ENCODE results near the gene CFAP92. TPM values are rescaled to one million over a fixed set of nuclear protein-coding genes. Genes with fewer than 3 reads are reported as not detected.
"Not testable (repeated sequence)": the region's sequence is repeated elsewhere in the genome, so short reads cannot be mapped to it uniquely, and the experiment has no call there.

CFAP92 gene
- total RNA-seq, 1 experiment from 2014 or later = 0.16 TPM

DNA sequence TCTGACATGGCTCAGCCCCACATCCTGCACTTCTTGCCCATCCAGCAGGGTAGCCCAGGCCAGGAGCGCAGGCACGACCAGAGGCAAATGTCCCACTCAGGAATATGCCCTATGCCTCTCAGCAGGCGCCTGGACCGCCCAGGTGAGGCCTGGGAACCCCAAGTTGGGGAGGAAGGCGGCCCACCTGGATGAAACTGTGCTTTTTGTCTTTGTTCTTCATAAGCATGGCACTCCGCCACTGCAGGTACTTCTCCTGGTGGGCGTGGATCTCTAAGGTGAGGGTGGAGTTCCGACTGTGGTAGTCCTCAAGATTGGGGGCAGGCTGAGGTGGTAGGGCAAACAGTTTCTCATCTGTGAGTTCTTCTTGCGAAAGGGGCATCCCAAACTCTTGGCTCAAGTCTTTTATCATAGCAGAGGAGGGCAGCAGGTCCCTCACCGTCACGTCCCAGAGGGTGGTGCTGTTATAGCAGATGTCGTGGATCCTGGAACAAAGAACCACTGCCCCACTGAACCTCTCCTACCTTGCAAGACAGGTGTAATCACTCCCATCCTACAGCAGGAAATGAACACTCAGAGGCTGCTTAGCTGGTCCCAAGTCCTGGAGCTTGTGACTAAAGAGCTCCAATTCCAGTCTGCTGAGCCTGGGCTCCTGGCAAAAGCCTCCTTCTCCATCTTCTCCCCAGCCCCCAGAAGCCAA is 61.2 kb downstream of the CFAP92 start:
- in situ Hi-C loops (cut with HindIII; ENCODE audit: low pct_unique_long_range_greater_than_20kb, low sequenced_read_pairs) = no loop called here
- DNase-seq (ENCODE audit: low read depth, low spot score) = no peak

DNA sequence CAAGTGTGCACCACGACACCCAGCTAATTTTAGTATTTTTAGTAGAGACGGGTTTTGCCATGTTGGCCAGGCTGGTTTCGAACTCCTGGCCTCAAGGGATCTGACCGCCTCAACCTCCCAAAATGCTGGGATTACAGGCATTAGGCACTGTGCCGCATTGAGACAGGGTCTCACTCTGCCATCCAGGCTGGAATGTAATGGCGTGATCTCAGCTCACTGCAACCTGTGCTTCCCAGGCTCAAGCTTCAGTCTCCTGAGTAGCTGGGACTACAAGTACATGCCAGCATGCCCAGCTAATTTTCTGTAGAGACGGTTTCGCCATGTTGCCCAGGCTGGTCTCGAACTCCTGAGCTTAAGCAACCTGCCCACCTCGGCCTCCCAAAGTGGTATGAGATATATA is 62.8 kb downstream of the CFAP92 start:
- DNase-seq (ENCODE audit: low read depth, low spot score) = no peak
- in situ Hi-C loops (cut with HindIII; ENCODE audit: low pct_unique_long_range_greater_than_20kb, low sequenced_read_pairs) = no loop called here

DNA sequence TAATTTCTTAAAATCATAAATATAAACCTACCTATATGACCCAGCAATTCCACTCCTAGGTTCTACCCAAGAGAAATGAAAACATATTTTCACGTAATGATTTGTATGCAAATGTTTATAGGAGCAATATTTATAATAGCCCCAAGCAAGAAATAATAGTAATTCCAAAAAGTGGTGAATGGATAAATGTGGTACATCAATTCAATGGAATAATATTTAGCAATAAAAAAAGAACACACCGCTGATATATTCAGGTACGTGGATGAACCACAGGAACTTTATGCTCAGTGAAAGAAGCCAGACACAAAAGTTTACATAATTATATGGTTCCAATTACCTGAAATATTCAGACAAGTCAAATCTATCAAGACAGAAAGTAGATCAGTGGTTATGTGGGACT is 64.5 kb downstream of the CFAP92 start:
- in situ Hi-C loops (cut with HindIII; ENCODE audit: low pct_unique_long_range_greater_than_20kb, low sequenced_read_pairs) = no loop called here

DNA sequence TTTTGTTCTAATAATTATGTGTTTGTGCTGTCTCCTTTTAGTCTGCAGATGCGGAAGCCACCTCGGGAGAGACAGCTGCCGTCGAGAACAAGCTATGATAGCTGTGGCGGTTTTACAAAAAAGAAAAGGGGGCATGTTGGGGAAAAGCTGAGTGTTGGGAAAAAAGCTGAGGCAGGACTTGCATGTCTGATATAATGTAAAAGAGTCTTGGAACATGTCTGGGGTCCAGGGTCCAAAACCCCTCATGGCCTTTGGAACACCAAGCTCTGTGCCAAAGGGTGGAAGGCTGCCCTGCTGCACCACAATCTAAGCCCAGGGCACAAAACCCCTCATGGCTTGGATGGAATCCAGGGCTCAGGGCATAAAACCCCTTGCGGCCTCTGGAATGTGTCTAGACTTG is 69.9 kb downstream of the CFAP92 start:
- DNase-seq (ENCODE audit: low read depth, low spot score); in situ Hi-C loops (cut with HindIII; ENCODE audit: low pct_unique_long_range_greater_than_20kb, low sequenced_read_pairs): not testable (repeated sequence)

More for the DNA sequence above, 64.5 kb downstream of the CFAP92 start:
- no peak for DNase-seq (ENCODE audit: low read depth, low spot score)

DNA sequence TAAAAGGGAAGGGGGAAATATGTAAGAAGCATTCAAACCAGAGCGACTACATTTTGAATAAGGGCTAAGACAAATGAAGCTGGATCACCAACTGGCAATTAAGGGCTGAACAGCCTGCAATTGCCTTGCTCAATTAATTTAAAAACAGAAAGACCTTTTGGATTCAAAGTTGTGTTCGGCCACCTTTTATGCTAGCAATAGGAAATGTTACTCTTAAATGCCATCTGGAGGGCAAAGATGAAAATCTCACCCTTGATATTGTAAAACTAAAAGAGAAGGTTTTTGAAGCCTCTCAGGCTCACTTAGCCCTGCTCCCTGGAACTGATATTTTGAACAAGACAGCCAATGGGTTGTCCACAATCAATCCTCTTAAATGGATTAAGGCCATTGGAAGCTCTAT is 70.3 kb downstream of the CFAP92 start:
- no peak for DNase-seq (ENCODE audit: low read depth, low spot score)

DNA sequence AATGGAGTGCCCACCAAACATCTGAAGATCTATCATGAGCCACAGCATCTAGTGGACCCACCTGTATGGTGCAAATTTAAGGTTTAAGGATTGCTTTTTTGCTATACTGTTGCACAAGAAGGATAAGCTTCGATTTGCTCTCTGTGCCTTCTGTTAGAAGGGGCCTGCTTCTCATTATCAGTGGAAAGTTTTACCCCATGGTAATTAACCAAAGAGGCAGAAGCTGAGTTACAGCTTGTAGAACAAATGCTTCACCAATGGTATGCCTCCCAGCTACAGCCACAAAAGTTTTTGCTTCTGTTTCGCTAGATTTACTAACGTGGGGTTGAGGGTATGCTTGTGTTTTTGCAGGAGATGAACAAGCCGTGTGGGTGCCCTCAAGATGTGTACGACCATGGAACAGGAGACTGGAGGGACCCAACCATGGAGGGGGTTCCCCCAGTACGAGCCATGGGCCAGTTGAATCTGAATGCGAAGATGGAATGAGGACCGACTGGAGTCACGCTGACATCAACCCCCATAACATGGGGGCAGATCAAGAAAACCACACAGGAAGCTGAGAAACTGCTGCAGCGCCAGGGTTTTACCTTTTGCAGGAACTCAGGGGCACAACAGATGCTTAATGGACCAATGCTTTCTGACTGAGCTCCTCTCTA is 70.9 kb downstream of the CFAP92 start:
- in situ Hi-C loops (cut with HindIII; ENCODE audit: low pct_unique_long_range_greater_than_20kb, low sequenced_read_pairs) = no loop called here

More for the DNA sequence above, 70.3 kb downstream of the CFAP92 start:
- in situ Hi-C loops (cut with HindIII; ENCODE audit: low pct_unique_long_range_greater_than_20kb, low sequenced_read_pairs) = no loop called here

DNA sequence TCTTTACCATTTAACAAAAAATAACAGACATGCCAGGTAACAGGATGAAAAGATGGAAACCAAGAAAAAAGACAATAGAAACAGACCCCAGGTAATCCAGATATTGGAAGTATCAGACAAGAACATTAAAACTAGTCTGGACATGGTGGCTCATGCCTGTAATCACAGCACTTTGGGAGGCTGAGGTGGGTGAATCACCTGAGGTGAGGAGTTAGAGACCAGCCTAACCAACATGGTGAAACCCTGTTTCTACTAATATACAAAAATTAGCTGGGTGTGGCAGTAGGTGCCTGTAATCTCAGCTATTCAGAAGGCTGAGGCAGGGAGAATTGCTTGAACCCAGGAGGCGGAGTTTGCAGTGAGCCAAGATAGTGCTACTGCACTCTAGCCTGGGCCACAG is 73.9 kb downstream of the CFAP92 start:
- in situ Hi-C loops (cut with HindIII; ENCODE audit: low pct_unique_long_range_greater_than_20kb, low sequenced_read_pairs) = no loop called here
- no peak for DNase-seq (ENCODE audit: low read depth, low spot score)

More for the DNA sequence above, 70.9 kb downstream of the CFAP92 start:
- DNase-seq (ENCODE audit: low read depth, low spot score) = no peak

DNA sequence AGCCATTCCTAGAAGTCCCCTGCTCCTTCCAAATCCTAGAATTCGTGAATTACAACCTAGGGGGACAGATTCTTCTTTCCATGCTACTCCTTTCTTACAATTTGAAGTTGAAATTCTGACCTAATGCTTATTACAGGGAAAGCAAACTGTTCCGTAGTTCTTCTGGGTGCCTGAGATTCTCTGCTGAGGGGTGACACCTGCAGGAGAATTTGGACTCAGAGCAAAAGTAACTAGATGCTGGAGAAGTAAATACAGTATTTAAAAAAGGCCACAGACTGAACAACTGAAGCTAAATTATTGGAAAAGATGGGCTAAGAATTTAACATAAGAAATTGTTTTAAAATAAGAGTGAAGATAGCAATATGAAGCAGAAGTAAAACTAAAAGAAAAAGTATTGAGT is 76.6 kb downstream of the CFAP92 start:
- no peak for DNase-seq (ENCODE audit: low read depth, low spot score)
- in situ Hi-C loops (cut with HindIII; ENCODE audit: low pct_unique_long_range_greater_than_20kb, low sequenced_read_pairs) = no loop called here

DNA sequence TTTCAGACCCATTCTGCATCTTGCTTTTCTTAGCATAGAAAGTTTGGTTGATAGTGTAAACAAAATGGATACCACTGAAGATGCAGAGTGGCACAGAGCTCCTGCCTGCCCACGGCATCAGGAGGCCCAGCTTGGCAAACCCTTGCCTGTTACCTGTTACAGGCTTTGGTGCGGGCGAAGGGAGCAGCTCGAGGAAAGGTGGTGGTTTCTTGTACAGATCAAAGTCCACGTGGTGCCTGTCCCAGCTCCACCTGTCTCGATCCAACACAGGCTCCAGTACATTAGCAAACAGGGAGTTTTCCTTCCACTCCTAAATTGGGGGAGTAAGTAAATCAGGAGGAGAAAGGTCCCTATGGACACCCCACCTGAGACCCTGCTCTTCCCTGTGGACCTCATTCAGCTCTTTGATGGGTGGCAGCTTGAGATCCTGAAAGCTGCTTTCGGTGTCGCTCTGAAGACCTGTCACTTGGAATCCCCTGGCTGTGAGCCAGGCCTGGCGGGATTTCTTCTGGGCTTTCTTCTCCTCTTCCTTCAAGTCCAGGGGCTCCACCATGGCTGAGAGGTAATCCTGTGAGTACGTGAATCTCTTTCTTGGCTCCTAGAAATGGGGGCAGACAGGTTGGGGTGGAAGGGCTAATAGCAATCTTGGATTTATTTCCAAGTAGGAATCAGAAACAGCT is 78.8 kb downstream of the CFAP92 start:
- no peak for DNase-seq (ENCODE audit: low read depth, low spot score)
- in situ Hi-C loops (cut with HindIII; ENCODE audit: low pct_unique_long_range_greater_than_20kb, low sequenced_read_pairs) = no loop called here

DNA sequence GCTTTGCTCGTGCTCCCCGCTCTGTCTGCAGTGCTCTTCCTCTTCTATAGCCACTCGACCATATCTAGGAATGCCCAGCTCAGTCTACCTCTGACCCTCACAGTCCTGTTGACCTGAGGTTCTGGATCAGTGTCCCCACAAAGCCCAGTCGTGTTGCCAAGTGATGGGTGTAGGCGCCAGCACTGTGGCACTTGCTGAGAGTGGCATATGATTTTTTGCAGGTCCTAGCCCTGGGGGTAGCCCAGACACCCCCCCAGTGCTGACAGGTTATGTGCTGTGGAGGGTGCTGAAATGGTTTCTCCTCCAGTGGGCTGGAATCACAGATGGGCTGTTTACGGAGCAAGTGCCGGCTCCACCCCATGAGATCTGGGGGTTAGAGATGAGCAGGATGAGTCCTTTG is 82.0 kb downstream of the CFAP92 start:
- in situ Hi-C loops (cut with HindIII; ENCODE audit: low pct_unique_long_range_greater_than_20kb, low sequenced_read_pairs) = no loop called here
- DNase-seq (ENCODE audit: low read depth, low spot score) = no peak

DNA sequence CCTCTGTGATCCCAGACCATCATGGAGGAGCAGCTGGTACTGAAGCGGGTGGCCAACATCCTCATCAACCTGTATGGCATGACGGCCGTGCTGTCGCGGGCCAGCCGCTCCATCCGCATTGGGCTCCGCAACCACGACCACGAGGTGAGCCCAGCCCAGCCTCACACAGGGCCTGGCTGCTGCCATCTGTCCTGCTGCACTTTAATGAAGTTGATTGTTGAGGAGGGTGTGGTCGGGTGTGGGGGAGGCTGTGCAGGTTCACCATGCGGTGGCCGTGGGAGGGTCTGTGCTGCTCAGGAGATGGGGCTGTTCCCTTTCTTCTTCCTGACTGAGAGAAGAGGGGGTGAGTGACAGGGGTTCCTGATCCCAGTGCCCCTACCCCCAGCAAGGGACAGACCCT is 83.9 kb downstream of the CFAP92 start:
- DNase-seq (ENCODE audit: low read depth, low spot score) = no peak
- in situ Hi-C loops (cut with HindIII; ENCODE audit: low pct_unique_long_range_greater_than_20kb, low sequenced_read_pairs) = no loop called here

DNA sequence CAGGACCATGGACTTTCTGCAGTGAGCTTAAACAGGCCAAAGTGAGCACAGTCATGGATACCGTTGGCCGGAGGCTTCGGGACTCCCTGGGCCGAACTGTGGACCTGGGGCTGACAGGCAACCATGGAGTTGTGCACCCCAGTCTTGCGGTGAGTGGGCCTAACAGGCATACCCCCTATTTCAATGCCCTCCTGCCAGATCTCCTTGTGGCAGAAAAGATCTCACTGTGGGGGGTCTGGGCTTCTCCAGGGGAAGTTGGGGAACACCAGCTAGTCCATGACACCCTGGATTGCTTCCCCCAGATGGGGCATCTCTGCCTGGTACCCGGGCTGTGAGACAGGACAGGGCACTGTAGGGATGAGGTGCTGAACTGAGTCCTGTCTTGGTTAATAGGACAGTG is 84.9 kb downstream of the CFAP92 start:
- in situ Hi-C loops (cut with HindIII; ENCODE audit: low pct_unique_long_range_greater_than_20kb, low sequenced_read_pairs) = no loop called here
- DNase-seq (ENCODE audit: low read depth, low spot score) = no peak

DNA sequence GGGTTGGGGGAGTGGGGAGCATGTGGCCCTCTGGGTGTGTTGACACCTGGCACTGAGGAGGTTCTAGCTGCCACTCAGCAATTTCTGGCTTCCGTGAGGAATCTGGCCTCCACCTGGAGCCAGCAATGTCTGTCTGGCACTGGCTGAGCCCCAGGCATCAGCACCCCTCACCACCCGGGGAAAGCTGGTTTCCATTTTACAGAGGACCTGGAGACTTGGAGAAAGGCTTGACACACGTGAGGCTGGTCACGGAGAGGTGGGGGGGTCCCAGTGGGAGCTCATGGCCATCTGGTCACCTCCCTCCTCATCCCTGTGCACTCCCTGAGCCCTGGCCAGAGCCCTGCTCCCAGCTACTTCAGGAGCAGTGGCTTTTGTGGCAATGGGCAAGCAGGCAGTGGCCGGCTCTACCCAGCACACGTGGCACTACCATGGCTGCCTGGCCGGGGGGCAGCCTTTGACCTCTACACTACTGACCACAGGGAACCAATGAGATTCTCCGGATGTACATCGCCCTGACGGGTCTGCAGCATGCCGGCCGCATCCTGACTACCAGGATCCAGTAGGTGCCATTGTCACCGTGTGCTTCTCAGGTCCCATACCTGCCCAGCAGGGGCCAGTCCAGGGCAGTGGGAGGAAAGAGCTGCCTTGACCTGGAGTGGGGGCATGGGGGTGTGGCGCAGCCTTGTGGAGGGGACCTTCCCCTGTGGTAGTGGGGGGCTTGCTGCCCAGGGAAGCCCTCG is 86.0 kb downstream of the CFAP92 start:
- in situ Hi-C loops (cut with HindIII; ENCODE audit: low pct_unique_long_range_greater_than_20kb, low sequenced_read_pairs) = no loop called here
- no peak for DNase-seq (ENCODE audit: low read depth, low spot score)

DNA sequence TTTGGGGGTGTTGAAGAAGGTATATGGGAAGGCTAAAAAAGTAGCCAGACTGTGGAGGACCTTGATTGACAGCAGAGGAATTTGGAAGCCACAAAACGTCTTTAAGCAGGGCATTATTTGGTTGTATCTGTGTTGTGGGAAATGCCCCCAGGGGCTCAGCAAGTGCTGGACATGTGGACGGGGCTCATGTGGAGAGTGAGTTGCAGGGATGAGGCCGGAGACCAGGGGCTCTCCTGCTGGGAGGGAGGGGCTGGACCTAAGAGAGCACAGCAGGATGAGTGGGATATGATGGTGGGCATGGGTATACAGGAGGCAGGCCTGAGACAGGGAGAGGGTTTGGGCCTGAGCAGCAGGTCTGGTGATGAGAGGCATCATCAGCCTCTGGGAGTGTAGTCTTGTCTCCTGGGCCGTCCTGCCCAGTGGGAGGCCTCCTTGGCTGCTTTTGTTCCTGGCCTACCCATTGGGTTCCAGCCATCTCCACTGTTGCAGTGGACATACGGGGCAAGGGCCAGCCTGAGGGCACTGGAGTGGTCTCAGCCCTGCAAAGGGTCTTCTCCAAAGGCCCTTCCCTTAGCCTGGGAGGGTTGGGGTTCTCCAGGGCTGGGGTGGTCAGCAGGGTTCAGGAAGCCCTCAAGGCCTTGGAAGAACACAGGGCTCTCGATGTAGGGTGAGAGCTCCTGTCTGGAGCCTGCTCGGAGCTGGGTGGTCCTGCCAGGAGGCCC is 86.9 kb downstream of the CFAP92 start:
- DNase-seq (ENCODE audit: low read depth, low spot score) = no peak
- in situ Hi-C loops (cut with HindIII; ENCODE audit: low pct_unique_long_range_greater_than_20kb, low sequenced_read_pairs) = no loop called here

DNA sequence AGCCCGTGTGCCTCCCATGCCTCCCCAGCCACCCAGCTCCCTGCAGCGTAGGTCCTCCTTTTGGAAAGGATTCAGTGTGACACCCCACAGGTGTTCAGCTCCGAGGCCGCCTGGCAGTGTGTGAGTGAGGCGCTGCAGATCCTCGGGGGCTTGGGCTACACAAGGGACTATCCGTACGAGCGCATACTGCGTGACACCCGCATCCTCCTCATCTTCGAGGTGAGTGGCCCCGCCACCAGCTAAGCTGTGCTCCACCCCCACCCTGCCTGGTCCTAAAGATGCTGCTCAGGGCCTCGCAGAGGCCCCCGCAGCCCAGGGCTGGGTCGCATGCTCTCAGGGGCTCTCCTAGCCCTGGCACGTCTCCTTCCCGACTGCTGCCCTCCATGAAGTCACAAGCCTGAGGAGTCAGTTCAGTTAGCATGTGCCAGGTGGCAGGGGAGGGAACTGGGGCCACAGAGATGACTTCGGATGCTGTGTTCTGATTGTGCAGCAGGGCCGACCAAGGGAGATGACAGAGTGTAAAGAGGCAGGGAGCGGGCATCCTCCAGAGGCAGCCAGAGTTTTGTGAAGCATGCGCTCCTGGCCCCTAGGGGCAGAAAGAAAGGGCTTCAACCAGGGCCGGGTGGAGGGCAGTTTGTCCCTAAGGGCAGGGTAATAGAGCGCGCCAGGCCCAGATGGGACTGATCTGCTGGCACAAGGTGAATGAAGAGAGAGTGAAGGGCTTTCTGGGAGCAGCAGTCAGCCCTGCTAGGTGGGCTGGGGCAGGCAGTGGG is 87.7 kb downstream of the CFAP92 start:
- no peak for DNase-seq (ENCODE audit: low read depth, low spot score)
- in situ Hi-C loops (cut with HindIII; ENCODE audit: low pct_unique_long_range_greater_than_20kb, low sequenced_read_pairs) = no loop called here

DNA sequence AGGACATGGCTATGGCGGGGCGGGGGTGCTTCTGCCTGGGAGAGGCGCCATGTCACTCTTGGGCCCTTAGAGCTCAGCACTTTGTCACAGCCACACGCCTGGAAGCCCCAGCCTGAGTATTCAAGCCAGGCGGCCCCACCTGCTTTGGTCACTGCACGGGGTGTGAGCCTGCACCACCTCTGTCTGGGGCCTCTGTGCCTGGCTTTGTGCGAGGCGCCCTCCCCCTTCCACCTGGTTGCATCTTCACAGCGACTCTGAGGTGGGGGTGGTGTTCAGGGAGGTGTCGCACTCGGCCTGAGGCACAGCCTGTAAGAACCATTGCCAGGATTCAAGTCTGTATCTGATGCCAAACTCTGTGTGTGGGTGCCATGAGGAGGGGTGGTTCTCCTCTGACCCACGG is 90.4 kb downstream of the CFAP92 start:
- DNase-seq (ENCODE audit: low read depth, low spot score) = no peak
- in situ Hi-C loops (cut with HindIII; ENCODE audit: low pct_unique_long_range_greater_than_20kb, low sequenced_read_pairs) = no loop called here

DNA sequence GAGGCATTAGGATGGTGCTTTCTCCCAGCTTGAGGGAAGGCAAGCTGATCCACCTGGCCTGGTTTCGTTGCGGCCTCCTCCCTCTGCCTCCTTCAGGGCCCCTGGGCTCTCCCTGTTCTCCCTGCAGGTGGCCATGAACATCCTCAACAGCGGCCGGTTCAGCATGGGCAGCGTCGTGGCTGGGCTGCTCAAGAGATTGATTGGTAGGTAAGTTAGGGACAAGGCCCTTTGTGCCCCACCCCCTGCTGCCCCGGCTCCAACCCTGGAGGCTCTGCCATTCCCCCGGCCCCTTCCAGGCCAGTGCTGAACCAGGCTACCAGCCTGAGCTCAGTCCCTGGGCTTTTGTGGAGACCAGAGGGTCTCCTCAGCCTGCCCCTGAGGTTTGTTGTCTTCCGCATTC is 91.5 kb downstream of the CFAP92 start:
- in situ Hi-C loops (cut with HindIII; ENCODE audit: low pct_unique_long_range_greater_than_20kb, low sequenced_read_pairs) = no loop called here
- DNase-seq (ENCODE audit: low read depth, low spot score) = no peak
